Measurements from ENCODE around the gene HBA2.
"Not testable (repeated sequence)": the region's sequence is repeated elsewhere in the genome, so short reads cannot be mapped to it uniquely, and the experiment has no call there.

The HBA2 gene

DNA sequence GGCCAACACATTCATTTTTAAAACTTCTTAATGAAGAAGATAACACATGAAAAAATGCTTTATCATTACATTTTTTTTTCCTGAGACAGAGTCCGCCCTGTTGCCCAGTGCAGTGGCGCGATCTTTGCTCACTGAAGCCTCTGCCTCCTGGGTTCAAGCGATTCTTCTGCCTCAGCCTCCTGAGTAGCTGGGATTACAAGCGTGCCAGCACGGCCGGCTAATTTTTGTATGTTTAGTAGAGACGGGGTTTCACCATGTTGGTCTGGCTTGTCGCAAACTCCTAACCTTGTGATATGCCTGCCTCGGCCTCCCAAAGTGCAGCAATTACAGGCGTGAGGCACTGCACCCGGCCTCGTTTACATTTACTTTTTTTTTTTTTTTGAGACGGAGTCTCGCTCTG, 20.8 kb downstream of the HBA2 start:
- Histone ChIP-seq H3K27ac (ENCODE audit: low read depth, low read length) (no peak overlapping the region), H3K36me3 (ENCODE audit: control insufficient read depth in 1 of 2, insufficient read depth in 2 of 2, low read length in 2 of 2) (peaks cover 35 to 92% of the 10 kb centered on the region in 2 donors), H3K4me1 (ENCODE audit: control insufficient read depth in 1 of 2, insufficient read depth in 2 of 2, low read length in 2 of 2) (no peaks in the 10 kb centered on the region)

GRCh38 chr16:194516-194915, 21.8 kb downstream of the HBA2 start:
- Histone ChIP-seq H3K9ac (ENCODE audit: low read depth in 1 of 2, low read length in 2 of 2) (no peak overlapping the region), H3K36me3 (ENCODE audit: control insufficient read depth in 1 of 2, insufficient read depth in 2 of 2, low read length in 2 of 2) (peaks cover 36 to 91% of the 10 kb centered on the region in 2 donors), H3K4me3 (ENCODE audit: low read depth in 1 of 2, low read length in 2 of 2) (no peak overlapping the region), H3K27me3 (ENCODE audit: control insufficient read depth in 1 of 2, insufficient read depth in 2 of 2, low read length in 2 of 2) (no peaks in the 10 kb centered on the region), H3K27ac (ENCODE audit: low read depth, low read length) (no peak overlapping the region), H3K9me3 (ENCODE audit: control insufficient read depth in 1 of 2, low read length in 2 of 2) (no peaks in the 10 kb centered on the region), H3K4me1 (ENCODE audit: control insufficient read depth in 1 of 2, insufficient read depth in 2 of 2, low read length in 2 of 2) (no peaks in the 10 kb centered on the region)

More for the DNA sequence above, 20.8 kb downstream of the HBA2 start:
- Histone ChIP-seq H3K9ac (ENCODE audit: low read depth in 1 of 2, low read length in 2 of 2) (no peak overlapping the region), H3K9me3 (ENCODE audit: control insufficient read depth in 1 of 2, low read length in 2 of 2) (no peaks in the 10 kb centered on the region), H3K27me3 (ENCODE audit: control insufficient read depth in 1 of 2, insufficient read depth in 2 of 2, low read length in 2 of 2) (no peaks in the 10 kb centered on the region), H3K4me3 (ENCODE audit: low read depth in 1 of 2, low read length in 2 of 2) (no peak overlapping the region)

DNA sequence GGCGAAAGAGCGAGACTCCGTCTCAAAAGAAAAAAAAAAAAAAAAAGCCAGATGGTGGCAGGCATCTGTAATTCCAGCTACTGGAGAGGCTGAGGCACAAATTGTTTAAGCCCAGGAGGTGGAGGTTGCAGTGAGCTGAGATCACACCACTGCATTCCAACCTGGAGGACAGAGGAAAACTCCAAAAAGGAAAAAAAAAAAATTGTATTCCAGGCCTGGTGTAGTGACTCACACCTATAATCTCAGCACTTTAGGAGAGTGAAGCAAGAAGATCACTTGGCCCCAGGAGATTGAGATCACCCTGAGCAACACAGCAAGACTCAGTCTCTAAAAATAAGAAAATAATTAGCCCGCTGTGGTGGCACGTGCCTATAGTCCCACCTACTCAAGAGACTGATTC, 27.7 kb downstream of the HBA2 start:
- Histone ChIP-seq H3K36me3 (ENCODE audit: control insufficient read depth in 1 of 2, insufficient read depth in 2 of 2, low read length in 2 of 2) (peaks cover 23 to 72% of the 10 kb centered on the region in 2 donors), H3K4me1 (ENCODE audit: control insufficient read depth in 1 of 2, insufficient read depth in 2 of 2, low read length in 2 of 2) (no peaks in the 10 kb centered on the region), H3K4me3 (ENCODE audit: low read depth in 1 of 2, low read length in 2 of 2) (no peak overlapping the region), H3K27ac (ENCODE audit: low read depth, low read length) (no peak overlapping the region), H3K27me3 (ENCODE audit: control insufficient read depth in 1 of 2, insufficient read depth in 2 of 2, low read length in 2 of 2) (no peaks in the 10 kb centered on the region), H3K9ac (ENCODE audit: low read depth in 1 of 2, low read length in 2 of 2) (no peak overlapping the region), H3K9me3 (ENCODE audit: control insufficient read depth in 1 of 2, low read length in 2 of 2) (no peaks in the 10 kb centered on the region)

DNA sequence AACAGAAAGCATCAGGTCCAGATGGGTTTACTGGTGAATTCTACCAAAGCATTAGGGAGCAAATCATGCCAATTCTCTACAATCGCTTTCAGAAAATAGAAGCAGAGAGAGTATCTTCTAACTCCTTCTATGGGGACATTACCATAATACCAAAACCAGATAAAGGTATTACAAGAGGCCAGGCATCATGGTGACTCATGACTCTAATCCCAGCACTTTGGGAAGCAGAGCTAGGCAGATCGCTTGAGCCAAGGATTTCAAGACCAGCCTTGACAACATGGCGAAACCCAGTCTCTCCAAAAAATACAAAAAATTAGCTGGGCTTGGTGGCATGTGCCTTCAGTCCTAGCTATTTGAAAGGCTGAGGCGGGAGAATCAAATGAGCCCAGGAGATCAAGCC, 30.6 kb downstream of the HBA2 start:
- Histone ChIP-seq H3K27ac (ENCODE audit: low read depth, low read length) (no peak overlapping the region), H3K36me3 (ENCODE audit: control insufficient read depth in 1 of 2, insufficient read depth in 2 of 2, low read length in 2 of 2) (peaks cover 29 to 75% of the 10 kb centered on the region in 2 donors), H3K9ac (ENCODE audit: low read depth in 1 of 2, low read length in 2 of 2) (no peak overlapping the region), H3K9me3 (ENCODE audit: control insufficient read depth in 1 of 2, low read length in 2 of 2) (no peaks in the 10 kb centered on the region), H3K4me1 (ENCODE audit: control insufficient read depth in 1 of 2, insufficient read depth in 2 of 2, low read length in 2 of 2) (no peaks in the 10 kb centered on the region), H3K27me3 (ENCODE audit: control insufficient read depth in 1 of 2, insufficient read depth in 2 of 2, low read length in 2 of 2) (no peaks in the 10 kb centered on the region), H3K4me3 (ENCODE audit: low read depth in 1 of 2, low read length in 2 of 2) (no peak overlapping the region)

GRCh38 chr16:204046-204445, 31.4 kb downstream of the HBA2 start:
- H3K9me3 ChIP-seq (ENCODE audit: control insufficient read depth in 1 of 2, low read length in 2 of 2); H3K9ac ChIP-seq (ENCODE audit: low read depth in 1 of 2, low read length in 2 of 2); H3K27ac ChIP-seq (ENCODE audit: low read depth, low read length); H3K4me1 ChIP-seq (ENCODE audit: control insufficient read depth in 1 of 2, insufficient read depth in 2 of 2, low read length in 2 of 2); H3K27me3 ChIP-seq (ENCODE audit: control insufficient read depth in 1 of 2, insufficient read depth in 2 of 2, low read length in 2 of 2); H3K4me3 ChIP-seq (ENCODE audit: low read depth in 1 of 2, low read length in 2 of 2): not testable (repeated sequence)
- peaks cover 22 to 73% of the 10 kb centered on the region in 2 donors for H3K36me3 ChIP-seq (ENCODE audit: control insufficient read depth in 1 of 2, insufficient read depth in 2 of 2, low read length in 2 of 2)

DNA sequence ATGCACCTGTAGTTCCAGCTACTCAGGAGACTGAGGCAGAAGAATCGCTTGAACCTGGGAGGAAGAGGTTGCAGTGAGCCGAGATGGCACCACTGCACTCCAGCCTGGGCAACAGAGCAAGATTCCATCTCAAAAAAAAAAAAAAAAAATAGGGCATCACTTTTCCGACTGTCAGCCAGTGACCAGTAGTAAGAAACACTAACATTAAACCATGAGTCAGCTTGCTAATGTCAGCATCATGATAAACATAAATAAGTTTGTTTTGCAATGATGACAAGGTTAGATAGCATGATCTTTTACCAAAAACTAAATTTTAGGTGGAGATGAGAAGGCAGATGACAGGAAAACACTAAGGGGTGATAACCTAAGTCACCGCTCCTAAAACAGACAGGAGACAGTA, 36.7 kb downstream of the HBA2 start:
- H3K9me3 ChIP-seq (ENCODE audit: control insufficient read depth in 1 of 2, low read length in 2 of 2); H3K4me1 ChIP-seq (ENCODE audit: control insufficient read depth in 1 of 2, insufficient read depth in 2 of 2, low read length in 2 of 2); H3K9ac ChIP-seq (ENCODE audit: low read depth in 1 of 2, low read length in 2 of 2); H3K4me3 ChIP-seq (ENCODE audit: low read depth in 1 of 2, low read length in 2 of 2); H3K27ac ChIP-seq (ENCODE audit: low read depth, low read length); H3K27me3 ChIP-seq (ENCODE audit: control insufficient read depth in 1 of 2, insufficient read depth in 2 of 2, low read length in 2 of 2): not testable (repeated sequence)
- H3K36me3 ChIP-seq (ENCODE audit: control insufficient read depth in 1 of 2, insufficient read depth in 2 of 2, low read length in 2 of 2): peaks cover 37 to 83% of the 10 kb centered on the region in 2 donors

DNA sequence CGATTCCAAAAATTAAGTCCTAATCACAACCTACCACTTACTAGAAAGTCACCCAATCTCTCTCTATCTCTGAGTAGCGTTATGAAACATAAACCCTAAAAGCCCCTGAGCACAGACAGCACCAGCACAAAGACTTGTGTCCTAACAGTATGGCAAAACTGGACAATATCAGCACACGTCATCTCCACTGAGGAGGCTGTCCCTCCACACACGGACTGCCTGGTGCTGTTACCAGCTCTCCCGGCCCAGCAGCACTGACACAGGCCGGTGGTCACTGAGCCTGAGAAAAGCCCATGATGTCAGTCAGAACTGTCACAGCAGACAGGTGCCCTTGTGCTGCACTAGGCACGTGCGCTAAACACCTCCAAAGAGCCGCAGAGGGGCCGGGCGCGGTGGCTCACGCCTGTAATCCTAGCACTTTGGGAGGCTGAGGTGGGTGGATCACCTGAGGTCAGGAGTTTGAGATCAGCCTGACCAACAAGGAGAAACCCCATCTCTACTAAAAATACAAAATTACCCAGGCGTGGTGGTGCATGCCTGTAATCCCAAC, 39.0 kb downstream of the HBA2 start:
- peaks cover 28 to 77% of the 10 kb centered on the region in 2 donors for H3K36me3 ChIP-seq (ENCODE audit: control insufficient read depth in 1 of 2, insufficient read depth in 2 of 2, low read length in 2 of 2)
- not testable (repeated sequence) for H3K9ac ChIP-seq (ENCODE audit: low read depth in 1 of 2, low read length in 2 of 2); H3K4me3 ChIP-seq (ENCODE audit: low read depth in 1 of 2, low read length in 2 of 2); H3K4me1 ChIP-seq (ENCODE audit: control insufficient read depth in 1 of 2, insufficient read depth in 2 of 2, low read length in 2 of 2); H3K27me3 ChIP-seq (ENCODE audit: control insufficient read depth in 1 of 2, insufficient read depth in 2 of 2, low read length in 2 of 2); H3K27ac ChIP-seq (ENCODE audit: low read depth, low read length); H3K9me3 ChIP-seq (ENCODE audit: control insufficient read depth in 1 of 2, low read length in 2 of 2)

DNA sequence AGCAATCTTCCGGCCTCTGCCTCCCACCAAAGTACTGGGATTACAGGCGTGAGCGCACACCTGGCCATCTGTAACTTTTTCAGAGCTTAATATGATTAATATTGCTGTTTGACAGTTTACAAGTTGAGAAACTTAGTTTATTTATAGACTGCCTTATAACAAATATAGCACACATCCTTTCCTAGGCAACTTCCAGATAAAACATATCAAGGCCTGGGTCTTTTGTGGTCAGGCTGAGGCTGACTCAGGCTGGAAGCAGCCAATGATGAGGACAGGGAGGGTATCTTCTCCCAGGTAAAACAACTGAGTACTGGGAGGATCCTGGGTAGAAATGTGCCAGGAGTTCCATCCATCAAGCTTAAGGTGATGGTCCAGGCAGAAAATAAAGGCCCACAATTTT, 40.3 kb downstream of the HBA2 start:
- Histone ChIP-seq H3K4me1 (ENCODE audit: control insufficient read depth in 1 of 2, insufficient read depth in 2 of 2, low read length in 2 of 2) (no peaks in the 10 kb centered on the region), H3K9ac (ENCODE audit: low read depth in 1 of 2, low read length in 2 of 2) (no peak overlapping the region), H3K9me3 (ENCODE audit: control insufficient read depth in 1 of 2, low read length in 2 of 2) (no peaks in the 10 kb centered on the region), H3K27me3 (ENCODE audit: control insufficient read depth in 1 of 2, insufficient read depth in 2 of 2, low read length in 2 of 2) (no peaks in the 10 kb centered on the region), H3K36me3 (ENCODE audit: control insufficient read depth in 1 of 2, insufficient read depth in 2 of 2, low read length in 2 of 2) (peaks cover 31 to 74% of the 10 kb centered on the region in 2 donors), H3K4me3 (ENCODE audit: low read depth in 1 of 2, low read length in 2 of 2) (no peak overlapping the region), H3K27ac (ENCODE audit: low read depth, low read length) (no peak overlapping the region)

DNA sequence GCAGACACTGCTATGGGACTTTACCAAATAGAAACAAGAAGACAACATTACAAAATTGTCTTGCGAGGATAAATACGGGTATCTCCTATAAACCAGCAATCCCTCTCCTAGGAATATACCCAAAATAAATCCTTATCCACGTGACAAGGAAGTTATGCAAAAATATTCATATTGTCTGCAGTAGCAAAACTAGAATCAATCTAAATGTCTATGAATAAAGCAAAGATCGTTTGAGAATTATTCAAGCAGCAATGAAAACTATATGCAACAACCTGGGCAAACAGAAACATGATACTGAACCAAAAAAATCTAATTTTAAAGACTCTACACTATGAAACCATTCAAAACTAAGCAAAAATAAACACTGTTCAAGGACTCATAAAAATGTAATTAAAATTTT, 47.3 kb downstream of the HBA2 start:
- Histone ChIP-seq H3K9me3 (ENCODE audit: control insufficient read depth in 1 of 2, low read length in 2 of 2) (no peaks in the 10 kb centered on the region), H3K9ac (ENCODE audit: low read depth in 1 of 2, low read length in 2 of 2) (no peak overlapping the region), H3K27me3 (ENCODE audit: control insufficient read depth in 1 of 2, insufficient read depth in 2 of 2, low read length in 2 of 2) (no peaks in the 10 kb centered on the region), H3K4me1 (ENCODE audit: control insufficient read depth in 1 of 2, insufficient read depth in 2 of 2, low read length in 2 of 2) (no peaks in the 10 kb centered on the region), H3K4me3 (ENCODE audit: low read depth in 1 of 2, low read length in 2 of 2) (no peak overlapping the region), H3K36me3 (ENCODE audit: control insufficient read depth in 1 of 2, insufficient read depth in 2 of 2, low read length in 2 of 2) (peaks cover 24 to 68% of the 10 kb centered on the region in 2 donors), H3K27ac (ENCODE audit: low read depth, low read length) (no peak overlapping the region)

All from duodenal mucosa (tissue), 2 donors.